Amniotic stem cell (primary cell): ENCODE results near the gene IGSF11.
"Not testable (repeated sequence)": the region's sequence is repeated elsewhere in the genome, so short reads cannot be mapped to it uniquely, and the experiment has no call there.

Source experiments
- DNase-seq: peaks from one replicate; lab custom pipeline; 2025; lab: John Stamatoyannopoulos, UW

The IGSF11 gene

GRCh38 chr3:119034256-119035013 is at the start of gene IGSF11:
TSS of gene IGSF11 (minus strand) at chr3:119034846. CDS start at chr3:119034582, 264 bp downstream.
- DNase-seq, result peak; percentile 10

- no peak for DNase-seq
Observed at GRCh38 chr3:119080364-119080763, 45.7 kb upstream of the IGSF11 start.

- DNase-seq, result no peak
Observed at GRCh38 chr3:119073258-119074001, 38.8 kb upstream of the IGSF11 start.

GRCh38 chr3:119072451-119072850 is 37.8 kb upstream of the IGSF11 start:
- DNase-seq, result not testable (repeated sequence)

- no peak for DNase-seq
Observed at GRCh38 chr3:119069725-119070124, 35.1 kb upstream of the IGSF11 start.

GRCh38 chr3:119063471-119063870 is 28.8 kb upstream of the IGSF11 start:
- no peak for DNase-seq

- no peak for DNase-seq
Observed at GRCh38 chr3:119062892-119063291, 28.2 kb upstream of the IGSF11 start.

- DNase-seq, result no peak
Observed at GRCh38 chr3:119044593-119044992, 9.9 kb upstream of the IGSF11 start.

- DNase-seq, result no peak
Observed at GRCh38 chr3:119042162-119042561, 7.5 kb upstream of the IGSF11 start.

GRCh38 chr3:119035014-119035346 is 334 bp upstream of the IGSF11 start:
- DNase-seq, result no peak

GRCh38 chr3:119033393-119034255 is 1.0 kb downstream of the IGSF11 start:
- DNase-seq, result no peak

GRCh38 chr3:119025171-119025795 is 9.4 kb downstream of the IGSF11 start:
- DNase-seq, result no peak

GRCh38 chr3:119019767-119020518 is 14.7 kb downstream of the IGSF11 start:
- DNase-seq, result no peak

GRCh38 chr3:119018690-119019463 is 15.8 kb downstream of the IGSF11 start:
- DNase-seq, result no peak

- no peak for DNase-seq
Observed at GRCh38 chr3:119015942-119016341, 18.7 kb downstream of the IGSF11 start.

GRCh38 chr3:119013951-119014350 is 20.7 kb downstream of the IGSF11 start:
- DNase-seq, result no peak

GRCh38 chr3:119011528-119011927 is 23.1 kb downstream of the IGSF11 start:
- DNase-seq, result no peak

GRCh38 chr3:118997190-118997589 is 37.5 kb downstream of the IGSF11 start:
- no peak for DNase-seq

- DNase-seq, result no peak
Observed at GRCh38 chr3:118991775-118992174, 42.9 kb downstream of the IGSF11 start.

GRCh38 chr3:118990823-118991560 is 43.7 kb downstream of the IGSF11 start:
- no peak for DNase-seq
